HEK293 (cell line): ENCODE results near the gene RCSD1.

Experiments used
- CTCF ChIA-PET: fragments of 350-600 bp; formaldehyde crosslinking; extraction: SDS; loops from one replicate; lab custom pipeline; 2021; ENCODE audit warnings: antibody characterized with exemption; lab: Yijun Ruan, JAX
- POLR2A ChIA-PET: fragments of 300-600 bp; formaldehyde crosslinking; extraction: SDS; loops from one replicate; lab custom pipeline; 2020; ENCODE audit warnings: antibody characterized with exemption, inconsistent platforms; lab: Yijun Ruan, JAX
- H3K27ac ChIP-seq: fragments of 200-500 bp; sonication (Bioruptor generic); 2 replicates; pipeline ENCODE4 v1.5.1; 2014; ENCODE audit warnings: low read depth, low read length, control low read depth, inconsistent platforms; ENCODE audit errors: extremely low read depth
- H3K36me3 ChIP-seq, 2 experiments: fragments of 200-500 bp in 1 of 2; sonication (Bioruptor generic) in 1 of 2; 1 replicate in 1 of 2; 2 replicates in 1 of 2; pipeline ENCODE4 v1.5.1; 2014 to 2017; ENCODE audit warnings: inconsistent platforms in 2 of 2, low read length in 2 of 2; ENCODE audit not compliant: control insufficient read depth in 2 of 2, insufficient read depth in 1 of 2
- H3K4me1 ChIP-seq: fragments of 200-500 bp; sonication (Bioruptor generic); 2 replicates; pipeline ENCODE4 v1.5.1; 2014; ENCODE audit warnings: mild to moderate bottlenecking, low read length, inconsistent platforms; ENCODE audit not compliant: control insufficient read depth, insufficient read depth
- H3K4me3 ChIP-seq: 2 replicates; pipeline ENCODE4 v1.5.1; 2011; ENCODE audit warnings: low read depth, mild to moderate bottlenecking, control low read depth, low read length, moderate library complexity
- H3K9me3 ChIP-seq: fragments of 200-500 bp; sonication (Bioruptor generic); 2 replicates; pipeline ENCODE4 v1.5.1; 2014; ENCODE audit warnings: low read depth, low read length, inconsistent platforms; ENCODE audit not compliant: control insufficient read depth, insufficient read depth
- ELK4 ChIP-seq: IDR thresholded peaks from 2 replicates; pipeline ENCODE4 v1.6.1; 2011; ENCODE audit warnings: mild to moderate bottlenecking, low read depth, low read length, borderline replicate concordance
- KLF1 ChIP-seq: fragments of 450-650 bp; formaldehyde crosslinking; IDR thresholded peaks from 2 replicates; pipeline ENCODE4 v1.5.1; 2016; ENCODE audit warnings: missing biosample characterization, missing genetic modification characterization
- PRDM1 ChIP-seq: fragments of 450-650 bp; formaldehyde crosslinking; IDR thresholded peaks from 2 replicates; pipeline ENCODE4; 2016; ENCODE audit warnings: missing biosample characterization, missing genetic modification characterization
- WT1 ChIP-seq: fragments of 450-650 bp; formaldehyde crosslinking; IDR thresholded peaks from 2 replicates; pipeline ENCODE4 v1.5.1; 2016; ENCODE audit warnings: missing biosample characterization, missing genetic modification characterization
- ZBTB7A ChIP-seq: fragments of 450-650 bp; formaldehyde crosslinking; IDR thresholded peaks from 2 replicates; pipeline ENCODE4 v1.5.1; 2016; ENCODE audit warnings: low read depth, missing biosample characterization, missing genetic modification characterization
- ZFP37 ChIP-seq: fragments of 450-650 bp; formaldehyde crosslinking; IDR thresholded peaks from 2 replicates; pipeline ENCODE4 v1.5.1; 2016; ENCODE audit warnings: missing biosample characterization, missing genetic modification characterization
- ZIC2 ChIP-seq: fragments of 450-650 bp; formaldehyde crosslinking; IDR thresholded peaks from 2 replicates; pipeline ENCODE4 v1.5.1; 2016; ENCODE audit warnings: missing biosample characterization, missing genetic modification characterization
- ZNF121 ChIP-seq: fragments of 450-650 bp; formaldehyde crosslinking; IDR thresholded peaks from 2 replicates; pipeline ENCODE4 v1.5.1; 2016; ENCODE audit warnings: missing biosample characterization, missing genetic modification characterization
- ZNF132 ChIP-seq: fragments of 450-650 bp; formaldehyde crosslinking; IDR thresholded peaks from 2 replicates; pipeline ENCODE4 v1.5.1; 2017; ENCODE audit warnings: missing biosample characterization, missing genetic modification characterization, borderline replicate concordance
- ZNF140 ChIP-seq: fragments of 450-650 bp; formaldehyde crosslinking; IDR thresholded peaks from 2 replicates; pipeline ENCODE4 v1.5.1; 2016; ENCODE audit warnings: missing biosample characterization, missing genetic modification characterization
- ZNF157 ChIP-seq: fragments of 450-650 bp; formaldehyde crosslinking; IDR thresholded peaks from 2 replicates; pipeline ENCODE4 v1.5.1; 2016; ENCODE audit warnings: missing biosample characterization, missing genetic modification characterization
- ZNF202 ChIP-seq: fragments of 450-650 bp; formaldehyde crosslinking; IDR thresholded peaks from 2 replicates; pipeline ENCODE4 v1.5.1; 2016; ENCODE audit warnings: missing biosample characterization, missing genetic modification characterization, borderline replicate concordance
- ZNF24 ChIP-seq: fragments of 450-650 bp; formaldehyde crosslinking; IDR thresholded peaks from 2 replicates; pipeline ENCODE4 v1.5.1; 2016; ENCODE audit warnings: missing biosample characterization, missing genetic modification characterization
- ZNF292 ChIP-seq: fragments of 450-650 bp; formaldehyde crosslinking; IDR thresholded peaks from 2 replicates; pipeline ENCODE4 v1.5.1; 2016; ENCODE audit warnings: low read depth, missing biosample characterization, missing genetic modification characterization, borderline replicate concordance
- ZNF433 ChIP-seq: fragments of 450-650 bp; formaldehyde crosslinking; IDR thresholded peaks from 2 replicates; pipeline ENCODE4 v1.5.1; 2016; ENCODE audit warnings: missing biosample characterization, missing genetic modification characterization, low read depth
- ZNF449 ChIP-seq: fragments of 450-650 bp; formaldehyde crosslinking; IDR thresholded peaks from 2 replicates; pipeline ENCODE4 v1.5.1; 2017; ENCODE audit warnings: missing biosample characterization, mild to moderate bottlenecking, missing genetic modification characterization, moderate library complexity
- ZNF48 ChIP-seq: fragments of 450-650 bp; formaldehyde crosslinking; IDR thresholded peaks from 2 replicates; pipeline ENCODE4 v1.5.1; 2016; ENCODE audit warnings: missing biosample characterization, missing genetic modification characterization
- ZNF501 ChIP-seq: fragments of 450-650 bp; formaldehyde crosslinking; IDR thresholded peaks from 2 replicates; pipeline ENCODE4 v1.5.1; 2016; ENCODE audit warnings: missing biosample characterization, missing genetic modification characterization
- ZNF544 ChIP-seq: fragments of 450-650 bp; formaldehyde crosslinking; IDR thresholded peaks from 2 replicates; pipeline ENCODE4 v1.5.0; 2017; ENCODE audit warnings: missing biosample characterization, missing genetic modification characterization
- ZNF548 ChIP-seq: fragments of 450-650 bp; formaldehyde crosslinking; IDR thresholded peaks from 2 replicates; pipeline ENCODE4 v1.5.1; 2016; ENCODE audit warnings: missing biosample characterization, missing genetic modification characterization
- ZNF621 ChIP-seq: fragments of 450-650 bp; formaldehyde crosslinking; IDR thresholded peaks from 2 replicates; pipeline ENCODE4 v1.5.1; 2017; ENCODE audit warnings: missing biosample characterization, missing genetic modification characterization
- ZNF623 ChIP-seq: fragments of 450-650 bp; formaldehyde crosslinking; IDR thresholded peaks from 2 replicates; pipeline ENCODE4 v1.5.1; 2016; ENCODE audit warnings: missing biosample characterization, missing genetic modification characterization
- ZNF76 ChIP-seq: fragments of 450-650 bp; formaldehyde crosslinking; IDR thresholded peaks from 2 replicates; pipeline ENCODE4; 2016; ENCODE audit warnings: low read depth, missing biosample characterization, missing genetic modification characterization, borderline replicate concordance
- ZNF776 ChIP-seq: fragments of 450-650 bp; formaldehyde crosslinking; IDR thresholded peaks from 2 replicates; pipeline ENCODE4 v1.5.0; 2017; ENCODE audit warnings: missing biosample characterization, missing genetic modification characterization, borderline replicate concordance
- TF ChIP-seq, protein P1 (sequence below): fragments of 450-650 bp; formaldehyde crosslinking; IDR thresholded peaks from 2 replicates; pipeline ENCODE4 v1.5.0; 2017; ENCODE audit warnings: missing biosample characterization, missing genetic modification characterization, borderline replicate concordance
- TF ChIP-seq, protein P2 (sequence below): fragments of 450-650 bp; formaldehyde crosslinking; conservative IDR thresholded peaks from 2 replicates; pipeline ENCODE4 v1.5.1; 2016; ENCODE audit warnings: low read depth, missing biosample characterization, missing genetic modification characterization

Gene RCSD1

GRCh38 chr1:167685844-167686243 lies 55.8 kb downstream of the RCSD1 start:
- POLR2A ChIA-PET, result no interaction called here
- no peak for TF ChIP-seq ZNF621 (tag by site-specific recombination)
- no peak for TF ChIP-seq ZNF501 (tag by site-specific recombination)
- no peak for TF ChIP-seq ZNF140 (tag by site-specific recombination)
- no peak for TF ChIP-seq ZNF776 (tag by site-specific recombination)
- TF ChIP-seq ZNF132 (tag by site-specific recombination), result no peak
- no peak for TF ChIP-seq PRDM1 (tag by site-specific recombination)
- no peak for TF ChIP-seq ZNF24
- no peak for TF ChIP-seq ZNF76
- TF ChIP-seq ZNF121 (tag by site-specific recombination), result no peak
- TF ChIP-seq ZNF449 (tag by site-specific recombination), result no peak
- no peak for TF ChIP-seq WT1 (tag by site-specific recombination)
- TF ChIP-seq, protein P1, sequence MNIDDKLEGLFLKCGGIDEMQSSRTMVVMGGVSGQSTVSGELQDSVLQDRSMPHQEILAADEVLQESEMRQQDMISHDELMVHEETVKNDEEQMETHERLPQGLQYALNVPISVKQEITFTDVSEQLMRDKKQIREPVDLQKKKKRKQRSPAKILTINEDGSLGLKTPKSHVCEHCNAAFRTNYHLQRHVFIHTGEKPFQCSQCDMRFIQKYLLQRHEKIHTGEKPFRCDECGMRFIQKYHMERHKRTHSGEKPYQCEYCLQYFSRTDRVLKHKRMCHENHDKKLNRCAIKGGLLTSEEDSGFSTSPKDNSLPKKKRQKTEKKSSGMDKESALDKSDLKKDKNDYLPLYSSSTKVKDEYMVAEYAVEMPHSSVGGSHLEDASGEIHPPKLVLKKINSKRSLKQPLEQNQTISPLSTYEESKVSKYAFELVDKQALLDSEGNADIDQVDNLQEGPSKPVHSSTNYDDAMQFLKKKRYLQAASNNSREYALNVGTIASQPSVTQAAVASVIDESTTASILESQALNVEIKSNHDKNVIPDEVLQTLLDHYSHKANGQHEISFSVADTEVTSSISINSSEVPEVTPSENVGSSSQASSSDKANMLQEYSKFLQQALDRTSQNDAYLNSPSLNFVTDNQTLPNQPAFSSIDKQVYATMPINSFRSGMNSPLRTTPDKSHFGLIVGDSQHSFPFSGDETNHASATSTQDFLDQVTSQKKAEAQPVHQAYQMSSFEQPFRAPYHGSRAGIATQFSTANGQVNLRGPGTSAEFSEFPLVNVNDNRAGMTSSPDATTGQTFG (tag by site-specific recombination), result no peak
- no peak for TF ChIP-seq ZBTB7A (tag by site-specific recombination)
- no peak for TF ChIP-seq ZNF48 (tag by site-specific recombination)
- TF ChIP-seq ZIC2 (tag by site-specific recombination), result no peak
- TF ChIP-seq ZNF157 (tag by site-specific recombination), result no peak
- TF ChIP-seq ZNF548, result no peak
- TF ChIP-seq ZNF433 (tag by site-specific recombination), result no peak
- TF ChIP-seq KLF1, result no peak
- TF ChIP-seq ZNF202 (tag by site-specific recombination), result no peak
- H3K36me3 ChIP-seq, result no peaks in the 10 kb centered on the region

DNA sequence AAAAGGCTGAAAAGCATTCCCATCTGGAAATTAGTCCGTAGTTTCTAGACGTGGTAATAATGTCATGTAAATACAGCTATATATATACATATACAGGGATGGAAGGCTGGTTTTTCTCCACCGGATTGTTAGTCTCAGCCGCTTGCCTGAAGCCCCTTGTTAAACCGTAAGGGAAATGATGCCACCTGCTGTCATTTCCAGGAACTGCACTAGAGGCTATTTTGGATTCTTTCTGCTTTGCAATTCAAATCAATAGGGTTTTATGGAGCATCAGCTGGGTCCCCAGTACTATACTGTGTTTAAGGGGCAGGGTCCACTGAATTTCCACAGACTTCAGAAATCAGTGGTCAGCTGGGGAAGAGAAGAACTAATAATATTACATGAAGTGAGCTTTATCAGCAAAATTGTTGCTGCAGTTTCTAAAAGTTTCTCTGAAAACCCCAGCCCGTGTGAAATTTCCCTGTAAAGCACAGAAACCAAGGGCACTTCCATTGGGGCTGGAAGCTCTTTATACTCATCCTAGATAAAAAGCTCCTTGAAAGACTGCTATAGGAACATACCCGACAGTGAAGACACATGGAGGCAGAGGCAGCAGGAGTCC lies 58.0 kb downstream of the RCSD1 start:
- ChIA-PET POLR2A (interaction anchor here (1.2 kb wide), 1 partner anchor 134 kb away, joined by 8 read pairs; the partner anchor contains the start of gene CREG1), CTCF (interaction anchor here (0.6 to 3.8 kb wide), 47 partner anchors 10 to 461 kb away, joined by 3 to 39 read pairs (median 4); partner anchors contain the start of gene CREG1)
- H3K27ac ChIP-seq, result no peak overlapping the region
- H3K36me3 ChIP-seq, result no peaks in the 10 kb centered on the region
- no peak overlapping the region for H3K4me3 ChIP-seq
- no peaks in the 10 kb centered on the region for H3K9me3 ChIP-seq
- no peaks in the 10 kb centered on the region for H3K4me1 ChIP-seq
- TF ChIP-seq ZNF544 (tag by site-specific recombination) (no peak), ZNF292 (no peak), ELK4 (no peak), ZFP37 (tag by site-specific recombination) (no peak), ZNF623 (no peak)
- TF ChIP-seq, protein P2, sequence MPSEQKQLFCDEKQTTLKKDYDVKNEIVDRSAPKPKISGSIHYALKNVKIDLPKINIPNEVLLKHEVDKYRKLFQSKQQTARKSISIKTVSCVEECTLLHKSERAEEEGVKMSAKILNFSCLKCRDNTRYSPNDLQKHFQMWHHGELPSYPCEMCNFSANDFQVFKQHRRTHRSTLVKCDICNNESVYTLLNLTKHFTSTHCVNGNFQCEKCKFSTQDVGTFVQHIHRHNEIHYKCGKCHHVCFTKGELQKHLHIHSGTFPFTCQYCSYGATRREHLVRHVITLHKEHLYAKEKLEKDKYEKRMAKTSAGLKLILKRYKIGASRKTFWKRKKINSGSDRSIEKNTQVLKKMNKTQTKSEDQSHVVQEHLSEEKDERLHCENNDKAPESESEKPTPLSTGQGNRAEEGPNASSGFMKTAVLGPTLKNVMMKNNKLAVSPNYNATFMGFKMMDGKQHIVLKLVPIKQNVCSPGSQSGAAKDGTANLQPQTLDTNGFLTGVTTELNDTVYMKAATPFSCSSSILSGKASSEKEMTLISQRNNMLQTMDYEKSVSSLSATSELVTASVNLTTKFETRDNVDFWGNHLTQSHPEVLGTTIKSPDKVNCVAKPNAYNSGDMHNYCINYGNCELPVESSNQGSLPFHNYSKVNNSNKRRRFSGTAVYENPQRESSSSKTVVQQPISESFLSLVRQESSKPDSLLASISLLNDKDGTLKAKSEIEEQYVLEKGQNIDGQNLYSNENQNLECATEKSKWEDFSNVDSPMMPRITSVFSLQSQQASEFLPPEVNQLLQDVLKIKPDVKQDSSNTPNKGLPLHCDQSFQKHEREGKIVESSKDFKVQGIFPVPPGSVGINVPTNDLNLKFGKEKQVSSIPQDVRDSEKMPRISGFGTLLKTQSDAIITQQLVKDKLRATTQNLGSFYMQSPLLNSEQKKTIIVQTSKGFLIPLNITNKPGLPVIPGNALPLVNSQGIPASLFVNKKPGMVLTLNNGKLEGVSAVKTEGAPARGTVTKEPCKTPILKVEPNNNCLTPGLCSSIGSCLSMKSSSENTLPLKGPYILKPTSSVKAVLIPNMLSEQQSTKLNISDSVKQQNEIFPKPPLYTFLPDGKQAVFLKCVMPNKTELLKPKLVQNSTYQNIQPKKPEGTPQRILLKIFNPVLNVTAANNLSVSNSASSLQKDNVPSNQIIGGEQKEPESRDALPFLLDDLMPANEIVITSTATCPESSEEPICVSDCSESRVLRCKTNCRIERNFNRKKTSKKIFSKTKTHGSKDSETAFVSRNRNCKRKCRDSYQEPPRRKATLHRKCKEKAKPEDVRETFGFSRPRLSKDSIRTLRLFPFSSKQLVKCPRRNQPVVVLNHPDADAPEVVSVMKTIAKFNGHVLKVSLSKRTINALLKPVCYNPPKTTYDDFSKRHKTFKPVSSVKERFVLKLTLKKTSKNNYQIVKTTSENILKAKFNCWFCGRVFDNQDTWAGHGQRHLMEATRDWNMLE (tag by site-specific recombination), result no peak

More at GRCh38 chr1:167685844-167686243, 55.8 kb downstream of the RCSD1 start:
- CTCF ChIA-PET, result interaction anchor here (0.6 to 3.8 kb wide), 2 partner anchors 85 to 417 kb away, joined by 4 to 39 read pairs; no protein-coding TSS in a partner anchor
- no peak overlapping the region for H3K27ac ChIP-seq
- H3K4me1 ChIP-seq, result no peaks in the 10 kb centered on the region
- no peaks in the 10 kb centered on the region for H3K9me3 ChIP-seq
- H3K4me3 ChIP-seq, result no peak overlapping the region
